Parathyroid adenoma (tissue), 2 donors: Measurements from ENCODE around the gene MGAT4D.
A peak's percentile ranks its signal among the peaks of the same experiment; 100 is the strongest.
"Not testable (repeated sequence)": the region's sequence is repeated elsewhere in the genome, so short reads cannot be mapped to it uniquely, and the experiment has no call there.

ENCODE experiments used
- H2AFZ ChIP-seq: fragments of 300-600 bp; sonication (generic); one replicate; pipeline ENCODE4 v1.7.0; 2017; ENCODE audit warnings: antibody characterized with exemption, mild to moderate bottlenecking
- H3K27ac ChIP-seq: fragments of 300-600 bp; sonication (generic); one replicate; pipeline ENCODE4 v1.7.0; 2017
- H3K27me3 ChIP-seq: fragments of 300-600 bp; sonication (generic); one replicate; pipeline ENCODE4 v1.7.0; 2017; ENCODE audit warnings: low read length; ENCODE audit not compliant: control insufficient read depth, insufficient read depth
- H3K36me3 ChIP-seq: fragments of 300-600 bp; sonication (generic); one replicate; pipeline ENCODE4 v1.7.0; 2017; ENCODE audit warnings: low read length; ENCODE audit not compliant: control insufficient read depth, insufficient read depth
- H3K4me1 ChIP-seq: fragments of 300-600 bp; sonication (generic); one replicate; pipeline ENCODE4 v1.7.0; 2017; ENCODE audit warnings: control low read depth
- H3K4me2 ChIP-seq: fragments of 300-600 bp; sonication (generic); one replicate; pipeline ENCODE4 v1.7.0; 2017; ENCODE audit warnings: low read length
- H3K4me3 ChIP-seq: fragments of 300-600 bp; sonication (generic); one replicate; pipeline ENCODE4 v1.7.0; 2017; ENCODE audit warnings: low read depth, low read length
- H3K79me2 ChIP-seq: fragments of 300-600 bp; sonication (generic); one replicate; pipeline ENCODE4 v1.7.0; 2017; ENCODE audit warnings: control low read depth
- H3K9ac ChIP-seq: fragments of 300-600 bp; sonication (generic); one replicate; pipeline ENCODE4 v1.7.0; 2017; ENCODE audit warnings: mild to moderate bottlenecking
- H3K9me3 ChIP-seq: fragments of 300-600 bp; sonication (generic); one replicate; pipeline ENCODE4 v1.7.0; 2017; ENCODE audit warnings: low read length; ENCODE audit not compliant: control insufficient read depth
- TF ChIP-seq, protein P1 (sequence below): fragments of 300-600 bp; sonication (generic); IDR thresholded peaks from one replicate; pipeline ENCODE4 v1.7.0; 2017; ENCODE audit warnings: antibody characterized with exemption, mild to moderate bottlenecking
- donor health status: primary hyperparathyroidism.

MGAT4D gene

GRCh38 chr4:140523370-140523856, 25.3 kb upstream of the MGAT4D start:
- Histone ChIP-seq H2AFZ (peak overlapping the region; percentile 93), H3K4me3 (peak overlapping the region; percentile 61), H3K27me3 (no peaks in the 10 kb centered on the region), H3K79me2 (no peaks in the 10 kb centered on the region), H3K36me3 (no peaks in the 10 kb centered on the region), H3K27ac (peak overlapping the region; percentile 29), H3K9me3 (no peaks in the 10 kb centered on the region), H3K4me2 (peak overlapping the region; percentile 87), H3K4me1 (peaks cover 2% of the 10 kb centered on the region), H3K9ac (no peak overlapping the region)
- TF ChIP-seq, protein P1, sequence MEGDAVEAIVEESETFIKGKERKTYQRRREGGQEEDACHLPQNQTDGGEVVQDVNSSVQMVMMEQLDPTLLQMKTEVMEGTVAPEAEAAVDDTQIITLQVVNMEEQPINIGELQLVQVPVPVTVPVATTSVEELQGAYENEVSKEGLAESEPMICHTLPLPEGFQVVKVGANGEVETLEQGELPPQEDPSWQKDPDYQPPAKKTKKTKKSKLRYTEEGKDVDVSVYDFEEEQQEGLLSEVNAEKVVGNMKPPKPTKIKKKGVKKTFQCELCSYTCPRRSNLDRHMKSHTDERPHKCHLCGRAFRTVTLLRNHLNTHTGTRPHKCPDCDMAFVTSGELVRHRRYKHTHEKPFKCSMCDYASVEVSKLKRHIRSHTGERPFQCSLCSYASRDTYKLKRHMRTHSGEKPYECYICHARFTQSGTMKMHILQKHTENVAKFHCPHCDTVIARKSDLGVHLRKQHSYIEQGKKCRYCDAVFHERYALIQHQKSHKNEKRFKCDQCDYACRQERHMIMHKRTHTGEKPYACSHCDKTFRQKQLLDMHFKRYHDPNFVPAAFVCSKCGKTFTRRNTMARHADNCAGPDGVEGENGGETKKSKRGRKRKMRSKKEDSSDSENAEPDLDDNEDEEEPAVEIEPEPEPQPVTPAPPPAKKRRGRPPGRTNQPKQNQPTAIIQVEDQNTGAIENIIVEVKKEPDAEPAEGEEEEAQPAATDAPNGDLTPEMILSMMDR: no peak

- H3K9ac ChIP-seq: no peak overlapping the region
- no peaks in the 10 kb centered on the region for H3K4me1 ChIP-seq
- TF ChIP-seq, protein P1: no peak
- H3K79me2 ChIP-seq: no peaks in the 10 kb centered on the region
- no peaks in the 10 kb centered on the region for H3K27me3 ChIP-seq
- H3K36me3 ChIP-seq: no peaks in the 10 kb centered on the region
- H2AFZ ChIP-seq: no peak overlapping the region
- H3K4me2 ChIP-seq: no peak overlapping the region
- no peaks in the 10 kb centered on the region for H3K9me3 ChIP-seq
- H3K27ac ChIP-seq: no peak overlapping the region
- H3K4me3 ChIP-seq: no peak overlapping the region
Observed at GRCh38 chr4:140515423-140515822, 17.3 kb upstream of the MGAT4D start.

DNA sequence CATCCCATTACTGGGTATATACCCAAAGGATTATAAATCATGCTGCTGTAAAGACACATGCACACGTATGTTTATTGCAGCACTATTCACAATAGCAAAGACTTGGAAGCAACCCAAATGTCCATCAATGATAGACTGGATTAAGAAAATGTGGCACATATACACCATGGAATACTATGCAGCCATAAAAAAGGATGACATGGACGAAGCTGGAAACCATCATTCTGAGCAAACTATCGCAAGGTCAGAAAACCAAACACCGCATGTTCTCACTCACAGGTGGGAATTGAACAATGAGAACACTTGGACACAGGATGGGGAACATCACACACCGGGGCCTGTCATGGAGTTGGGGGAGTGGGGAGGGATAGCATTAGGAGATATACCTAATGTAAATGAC, 15.7 kb upstream of the MGAT4D start:
- not testable (repeated sequence) for H3K9ac ChIP-seq, H3K4me3 ChIP-seq

GRCh38 chr4:140504261-140504660, 6.2 kb upstream of the MGAT4D start:
- no peaks in the 10 kb centered on the region for H3K36me3 ChIP-seq
- no peak overlapping the region for H3K4me2 ChIP-seq
- TF ChIP-seq, protein P1: no peak
- H3K9ac ChIP-seq: no peak overlapping the region
- no peak overlapping the region for H2AFZ ChIP-seq
- H3K4me1 ChIP-seq: no peaks in the 10 kb centered on the region
- H3K27me3 ChIP-seq: no peaks in the 10 kb centered on the region
- H3K27ac ChIP-seq: no peak overlapping the region
- H3K9me3 ChIP-seq: no peaks in the 10 kb centered on the region
- no peak overlapping the region for H3K4me3 ChIP-seq
- no peaks in the 10 kb centered on the region for H3K79me2 ChIP-seq

More for the DNA sequence above, 15.7 kb upstream of the MGAT4D start:
- not testable (repeated sequence) for H3K27me3 ChIP-seq, H2AFZ ChIP-seq, H3K36me3 ChIP-seq, H3K27ac ChIP-seq, H3K79me2 ChIP-seq, H3K9me3 ChIP-seq, H3K4me1 ChIP-seq, H3K4me2 ChIP-seq

DNA sequence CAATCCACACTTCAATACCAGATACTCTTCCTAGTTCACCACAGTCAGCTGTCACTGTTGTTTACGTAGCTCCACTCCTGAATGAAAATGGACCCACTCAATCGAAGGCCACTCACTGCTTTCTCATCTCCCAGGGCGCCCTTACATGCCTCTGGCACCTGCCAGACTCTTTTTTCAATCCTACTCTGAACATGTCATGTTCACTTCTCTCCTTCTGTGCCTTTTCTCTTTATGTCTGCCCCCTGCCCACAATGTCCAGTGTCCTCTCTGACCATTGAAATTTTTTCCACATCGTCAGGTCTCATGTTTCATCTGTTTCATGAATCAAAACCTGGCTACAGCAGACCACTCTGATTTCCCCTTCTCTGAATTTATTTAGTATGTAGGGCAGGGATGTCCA, 1.3 kb upstream of the MGAT4D start:
- H3K79me2 ChIP-seq: no peaks in the 10 kb centered on the region
- no peak overlapping the region for H3K4me2 ChIP-seq
- H3K36me3 ChIP-seq: no peaks in the 10 kb centered on the region
- no peaks in the 10 kb centered on the region for H3K9me3 ChIP-seq
- H3K9ac ChIP-seq: no peak overlapping the region
- TF ChIP-seq, protein P1: no peak
- H3K27ac ChIP-seq: no peak overlapping the region
- H2AFZ ChIP-seq: no peak overlapping the region
- no peaks in the 10 kb centered on the region for H3K27me3 ChIP-seq
- H3K4me3 ChIP-seq: no peak overlapping the region
- no peaks in the 10 kb centered on the region for H3K4me1 ChIP-seq
